ENCODE results near the gene ZSCAN2. TPM values are rescaled to one million over a fixed set of nuclear protein-coding genes. Genes with fewer than 3 reads are reported as not detected.

ZSCAN2 gene
- total and polyA plus RNA-seq, 10 of the 15 experiments (the other 5 are each of a cell fraction or from before 2014, with no cell fraction given) = 2.7 to 13.2 (median 8.6) TPM

DNA sequence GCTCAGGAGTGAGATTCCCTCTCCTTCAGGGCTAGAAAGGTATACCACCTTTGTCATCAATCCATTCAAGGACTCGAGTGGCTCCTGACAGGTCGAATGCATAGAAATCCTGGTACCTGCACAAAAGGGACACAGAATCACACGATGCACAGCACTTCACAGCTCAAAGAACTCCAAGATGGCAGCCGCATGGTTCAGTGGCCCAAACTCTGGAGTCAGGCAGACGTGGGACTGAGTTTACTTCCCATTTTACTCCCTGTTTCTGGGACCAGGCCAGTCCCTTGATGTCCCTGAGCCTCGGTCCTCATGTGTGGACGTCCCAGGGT, 52.7 kb downstream of the ZSCAN2 start:
- ChIA-PET CTCF (interaction anchor here (0.7 to 3.4 kb wide), 20 partner anchors 10 to 289 kb away, joined by 3 to 23 read pairs (median 4); partner anchors contain the start of gene SEC11A), RAD21 (ENCODE audit: unreplicated experiment) (interaction anchor here (0.7 to 2.8 kb wide), 14 partner anchors 16 to 275 kb away, joined by 3 to 14 read pairs (median 3); no protein-coding TSS in a partner anchor), SMC1A (ENCODE audit: uncharacterized antibody, unreplicated experiment) (interaction anchor here (1.0 to 2.1 kb wide), 11 partner anchors 15 to 225 kb away, joined by 3 to 6 read pairs (median 3); partner anchors contain the start of gene ZSCAN2), POLR2A (interaction anchor here (0.5 to 1.2 kb wide), 6 partner anchors 23 to 1700 kb away, joined by 3 to 6 read pairs (median 4); partner anchors contain the start of gene SEC11A)
- ATAC-seq = no peak
- Histone ChIP-seq H3K27ac (ENCODE audit: control insufficient read depth, insufficient read depth) (peak overlapping the region; percentile 64), H3K4me3 (peak overlapping the region; percentile 84), H3K27me3 (replicated peaks in 1 of 2; ENCODE audit: control insufficient read depth in 2 of 2, insufficient read depth in 2 of 2, low read length in 1 of 2) (no peaks in the 10 kb centered on the region), H3K4me2 (ENCODE audit: control insufficient read depth, insufficient read depth) (peak overlapping the region; percentile 95), H2AFZ (ENCODE audit: control insufficient read depth, low read depth, low read length) (peak overlapping the region; percentile 93), H3K4me1 (ENCODE audit: control insufficient read depth, insufficient read depth, low read length) (peaks cover 15% of the 10 kb centered on the region), H4K20me1 (ENCODE audit: control insufficient read depth, insufficient read depth) (no peaks in the 10 kb centered on the region; the same call in 1 of the 2 replicates), H3K9ac (ENCODE audit: control insufficient read depth, insufficient read depth, low read length) (peak overlapping the region; percentile 83), H3K36me3 (ENCODE audit: control insufficient read depth in 2 of 2, insufficient read depth in 2 of 2, low read length in 1 of 2) (peaks cover 1 to 16% of the 10 kb centered on the region in 2 experiments), H3K79me2 (ENCODE audit: control insufficient read depth, insufficient read depth, low read length) (peaks cover 8% of the 10 kb centered on the region), H3K9me3 (replicated peaks; ENCODE audit: control insufficient read depth, insufficient read depth, low read length) (no peaks in the 10 kb centered on the region)
- 0 out of 2 replicates have a peak, but pooled peaks have one; percentile 2 for TF ChIP-seq SMARCA5 (IDR thresholded peaks at IDR 0.05)
- TF ChIP-seq MYC (IDR thresholded peaks at IDR 0.05; ENCODE audit: insufficient read depth, insufficient read length, insufficient replicate concordance, low read length, severe bottlenecking) = no peak
- no peak for TF ChIP-seq PAX8 (IDR thresholded peaks at IDR 0.05)
- TF ChIP-seq E2F4 (IDR thresholded peaks at IDR 0.05; ENCODE audit: low read depth, low read length) = no peak
- 0 out of 2 replicates have a peak, but pooled peaks have one; percentile 2 for TF ChIP-seq PML (IDR thresholded peaks at IDR 0.05; ENCODE audit: low read length)
- TF ChIP-seq ZNF207 (IDR thresholded peaks at IDR 0.05; ENCODE audit: borderline replicate concordance) = no peak
- no peak for DNase-seq (ENCODE audit: low read depth, low spot score)
- intact Hi-C loops (cut with micrococcal nuclease; ENCODE audit: unreplicated experiment) = loop anchor here (5.0 kb wide), 1 partner anchor 51 kb away; the partner anchor contains the start of gene ZSCAN2
- BruUV-seq (replicated peaks) = TSS peak; percentile 91
- no peak for FAIRE-seq
- 2% methylated on average over 7 of the region's 7 CpGs for WGBS (ENCODE audit: insufficient coverage, insufficient replicate concordance, low lambda C conversion rate, missing lambda C conversion rate)
- in situ Hi-C loops (cut with MboI) = no loop called here

Measured in GM12878 (cell line).